GM18526 (cell line): ENCODE data around the gene SOX4.
A peak's percentile ranks its signal among the peaks of the same experiment; 100 is the strongest.

Source experiments
- POLR2A ChIP-seq: IDR thresholded peaks from 3 replicates; pipeline ENCODE4 v1.6.1; 2011; ENCODE audit not compliant: insufficient read length; ENCODE audit errors: extremely low read depth

Gene SOX4

DNA sequence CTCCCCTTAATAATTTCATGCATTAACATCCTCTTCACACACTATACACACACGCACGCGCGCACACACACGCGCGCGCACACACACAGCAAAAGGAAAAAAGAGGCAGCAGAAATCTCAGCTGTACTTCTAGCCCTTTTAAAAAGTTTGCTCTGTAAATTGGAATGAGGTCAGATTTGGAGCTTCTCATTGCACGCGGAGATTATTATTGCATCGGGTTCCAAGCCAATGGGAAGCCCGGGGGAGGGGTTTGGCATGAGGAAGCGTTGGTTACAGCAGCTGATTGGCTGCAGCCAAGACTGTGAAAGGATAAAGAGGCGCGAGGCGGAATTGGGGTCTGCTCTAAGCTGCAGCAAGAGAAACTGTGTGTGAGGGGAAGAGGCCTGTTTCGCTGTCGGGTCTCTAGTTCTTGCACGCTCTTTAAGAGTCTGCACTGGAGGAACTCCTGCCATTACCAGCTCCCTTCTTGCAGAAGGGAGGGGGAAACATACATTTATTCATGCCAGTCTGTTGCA lies at the start of gene SOX4:
Gene SOX4 (plus strand): TSS at position 340 of the 515 bp plus-strand sequence. CDS start 784 bp downstream, outside the sequence.
- peak; percentile 98 for TF ChIP-seq POLR2A

- no peak for TF ChIP-seq POLR2A
Observed at GRCh38 chr6:21554286-21554685, 39.3 kb upstream of the SOX4 start.

GRCh38 chr6:21555197-21555596 lies 38.4 kb upstream of the SOX4 start:
- TF ChIP-seq POLR2A = no peak

DNA sequence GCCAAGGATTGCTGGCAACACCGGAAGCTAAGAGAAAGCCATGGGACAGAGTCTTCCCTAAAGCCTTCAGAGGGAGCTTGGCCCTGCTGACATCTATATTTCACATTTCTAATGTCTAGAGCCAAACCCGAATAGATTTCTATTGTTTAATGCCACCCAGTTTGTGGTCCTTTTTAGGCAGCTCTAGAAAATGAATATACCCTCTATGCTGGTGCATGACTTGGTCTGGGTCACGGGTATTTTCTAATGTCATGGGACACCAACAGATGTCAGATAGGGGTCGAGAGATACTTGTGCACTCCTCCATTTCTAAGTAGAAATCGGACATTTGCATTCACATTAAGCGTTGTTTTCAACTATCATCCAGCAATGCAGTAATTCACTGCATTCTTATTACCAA lies 37.0 kb upstream of the SOX4 start:
- no peak for TF ChIP-seq POLR2A

DNA sequence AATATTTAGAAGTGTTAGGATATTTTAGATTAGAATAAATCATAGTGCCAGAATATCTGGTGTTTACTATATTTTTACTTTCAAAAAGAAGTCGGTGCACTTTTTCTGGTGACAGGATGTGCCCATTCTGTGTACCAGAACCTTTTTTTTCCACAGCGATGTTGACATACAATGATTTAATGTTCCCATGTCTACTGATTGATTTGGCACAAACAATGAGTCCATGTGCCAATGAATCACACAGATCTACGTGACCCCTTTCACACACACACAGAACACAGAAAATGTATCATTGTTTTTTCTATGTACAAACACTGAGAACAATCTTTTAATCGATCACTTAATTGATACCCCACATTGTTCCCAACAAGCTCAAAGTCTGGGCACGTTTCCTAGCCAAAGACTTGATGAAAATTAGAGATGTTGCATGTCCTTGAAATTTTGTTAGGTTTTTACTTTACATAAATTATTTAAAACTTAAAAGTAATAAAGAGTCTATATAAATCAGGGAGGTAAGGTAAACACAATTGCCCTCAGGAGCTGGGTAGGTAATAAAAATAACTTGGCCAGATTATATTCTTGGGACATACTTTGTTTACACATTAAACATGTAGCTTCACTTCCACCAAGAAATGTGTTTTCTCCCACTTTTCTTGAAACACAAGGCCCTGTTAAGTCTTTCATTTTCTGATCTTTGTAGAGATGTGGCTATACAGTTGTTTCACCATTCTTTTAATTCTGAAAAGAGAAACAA lies 36.4 kb upstream of the SOX4 start:
- no peak for TF ChIP-seq POLR2A

DNA sequence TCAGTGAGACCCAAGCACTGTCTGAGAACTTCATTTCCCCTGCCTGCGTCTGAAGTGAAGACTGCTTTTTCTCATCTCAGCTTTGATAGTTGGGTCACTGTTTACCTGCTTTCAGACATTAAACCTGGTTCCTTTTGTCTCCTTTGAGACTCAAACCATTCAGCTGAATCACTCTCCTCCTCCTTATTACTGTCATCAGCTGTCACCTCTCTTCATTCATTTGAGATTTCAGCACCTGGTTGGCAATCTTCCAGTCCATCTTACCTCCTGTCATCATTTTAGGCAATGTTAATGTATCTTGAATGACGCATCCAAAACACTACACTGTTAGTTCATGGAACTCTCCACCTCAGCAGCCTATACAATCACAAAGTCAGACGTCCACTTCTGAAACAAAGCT lies 34.3 kb upstream of the SOX4 start:
- no peak for TF ChIP-seq POLR2A

DNA sequence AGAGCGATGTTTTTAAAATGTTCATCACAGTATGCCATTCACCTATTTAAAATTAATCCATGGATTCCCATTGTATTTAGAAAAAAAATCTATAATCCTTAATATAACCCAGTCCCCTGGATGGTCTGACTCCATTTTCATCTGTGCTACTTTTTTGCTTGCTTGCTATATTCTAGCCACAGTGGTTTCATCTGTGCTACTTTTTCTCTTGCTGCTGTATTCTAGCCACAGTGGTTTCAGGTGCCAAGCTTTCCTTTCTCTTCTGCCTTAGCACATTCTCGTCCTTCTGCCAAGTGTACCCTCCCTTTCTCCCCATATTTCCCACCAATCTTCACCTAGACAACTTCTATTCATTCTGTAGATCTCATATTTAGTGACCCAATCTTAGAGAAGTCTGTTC lies 33.3 kb upstream of the SOX4 start:
- TF ChIP-seq POLR2A = no peak

DNA sequence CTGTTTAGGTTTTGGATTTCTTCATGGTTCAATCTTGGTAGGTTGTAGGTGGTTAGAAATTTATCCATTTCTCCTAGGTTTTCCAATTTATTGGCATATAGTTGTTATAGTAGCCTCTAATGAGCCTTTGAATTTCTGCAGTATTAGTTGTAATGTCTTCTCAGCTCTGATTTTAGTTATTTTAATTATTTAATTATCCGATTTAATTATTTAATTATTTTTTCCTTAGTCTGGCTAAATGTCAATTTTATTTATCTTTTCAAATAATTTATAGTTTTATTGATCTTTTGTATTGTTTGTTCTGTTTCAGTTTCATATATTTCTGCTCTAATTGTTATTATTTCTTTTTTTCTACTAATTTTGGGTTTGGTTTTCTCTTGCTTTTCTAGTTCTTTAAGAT lies 28.1 kb upstream of the SOX4 start:
- TF ChIP-seq POLR2A = no peak

- TF ChIP-seq POLR2A = no peak
Observed at GRCh38 chr6:21578523-21578922, 15.0 kb upstream of the SOX4 start.

DNA sequence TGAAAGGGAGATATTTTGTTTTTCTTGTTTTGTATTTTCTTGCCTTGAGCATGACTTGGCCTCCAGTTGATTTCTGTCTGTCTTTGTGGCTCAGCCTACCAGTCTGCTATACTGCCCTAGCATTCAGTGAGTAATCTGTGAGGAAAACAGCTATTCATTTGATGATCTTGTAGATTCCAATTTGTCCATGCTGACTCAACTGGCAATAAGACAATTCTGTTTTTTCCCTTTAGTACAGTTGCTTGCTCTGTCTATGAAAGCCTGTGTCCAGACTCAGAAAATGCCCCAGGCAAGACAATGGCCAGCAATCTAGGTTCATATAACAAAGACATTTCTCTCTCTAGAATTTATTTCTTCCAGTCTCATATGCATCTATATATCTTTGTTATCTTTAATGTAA lies 10.9 kb upstream of the SOX4 start:
- TF ChIP-seq POLR2A = no peak

- TF ChIP-seq POLR2A = no peak
Observed at GRCh38 chr6:21586300-21586699, 7.3 kb upstream of the SOX4 start.

GRCh38 chr6:21586740-21587178 lies 6.8 kb upstream of the SOX4 start:
- no peak for TF ChIP-seq POLR2A

DNA sequence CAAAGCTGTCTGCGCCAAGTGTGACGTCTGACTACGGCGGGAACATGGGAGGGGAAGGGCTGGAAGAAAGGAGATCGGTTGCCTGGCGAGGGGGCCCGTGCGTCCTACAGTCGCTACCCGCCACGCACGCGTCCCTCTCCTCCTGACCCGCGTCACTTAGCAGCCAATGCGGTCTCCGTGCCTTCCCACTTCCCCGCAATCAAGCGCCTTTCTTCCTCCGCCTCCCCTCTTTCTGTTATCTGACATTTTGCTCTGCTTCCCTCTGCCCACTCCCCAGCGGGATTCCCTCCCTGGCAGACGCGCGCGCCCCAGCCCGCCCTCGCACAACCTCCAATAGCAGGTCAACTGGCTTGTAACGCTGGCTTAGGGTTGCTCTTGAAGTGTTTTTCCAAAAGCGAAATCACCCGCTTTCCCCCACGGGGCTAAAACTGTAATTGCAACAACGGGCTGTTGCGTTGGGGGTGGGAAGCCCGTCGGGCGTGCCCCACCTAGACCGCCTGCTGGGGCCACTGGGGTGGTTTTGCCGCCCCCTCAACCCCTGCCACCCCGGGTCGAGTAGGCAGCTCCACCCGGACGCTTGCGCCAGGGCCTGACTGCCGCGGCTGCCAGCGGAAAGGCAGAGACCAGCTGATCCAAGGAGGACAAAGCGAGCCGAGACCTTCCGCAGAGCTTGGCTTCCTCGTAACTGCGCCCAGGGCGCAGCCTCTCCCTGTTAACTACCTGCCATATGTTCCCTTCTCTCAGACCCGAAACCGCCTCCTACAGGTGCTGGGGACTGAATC lies 6.2 kb upstream of the SOX4 start:
- peak; percentile 15 for TF ChIP-seq POLR2A

DNA sequence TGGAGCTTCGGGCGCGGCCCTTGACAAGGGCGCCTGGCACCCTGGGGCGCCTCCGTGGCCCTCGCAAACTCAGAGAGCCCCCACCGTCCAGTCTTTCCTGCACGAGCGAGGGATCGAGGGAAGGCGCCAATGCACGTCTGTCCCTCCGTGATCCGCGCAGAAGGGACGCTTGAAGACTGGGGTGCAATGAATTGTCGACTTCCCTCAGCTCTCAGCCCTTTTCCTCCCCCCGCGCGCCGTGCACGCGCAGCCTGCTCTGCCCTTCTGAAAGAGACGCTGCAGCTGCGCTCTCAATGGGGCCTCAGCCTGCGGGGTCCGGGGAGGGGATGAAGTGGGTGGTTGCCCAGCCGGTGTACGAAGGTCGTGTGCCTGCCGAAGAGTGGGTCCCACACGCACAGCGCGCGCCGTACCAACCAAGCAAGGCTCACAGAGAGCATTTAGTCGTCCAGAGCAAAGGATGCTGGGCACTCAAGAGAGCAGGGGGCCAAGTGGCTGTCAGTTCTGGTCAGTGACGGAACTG lies 5.5 kb upstream of the SOX4 start:
- TF ChIP-seq POLR2A = no peak

DNA sequence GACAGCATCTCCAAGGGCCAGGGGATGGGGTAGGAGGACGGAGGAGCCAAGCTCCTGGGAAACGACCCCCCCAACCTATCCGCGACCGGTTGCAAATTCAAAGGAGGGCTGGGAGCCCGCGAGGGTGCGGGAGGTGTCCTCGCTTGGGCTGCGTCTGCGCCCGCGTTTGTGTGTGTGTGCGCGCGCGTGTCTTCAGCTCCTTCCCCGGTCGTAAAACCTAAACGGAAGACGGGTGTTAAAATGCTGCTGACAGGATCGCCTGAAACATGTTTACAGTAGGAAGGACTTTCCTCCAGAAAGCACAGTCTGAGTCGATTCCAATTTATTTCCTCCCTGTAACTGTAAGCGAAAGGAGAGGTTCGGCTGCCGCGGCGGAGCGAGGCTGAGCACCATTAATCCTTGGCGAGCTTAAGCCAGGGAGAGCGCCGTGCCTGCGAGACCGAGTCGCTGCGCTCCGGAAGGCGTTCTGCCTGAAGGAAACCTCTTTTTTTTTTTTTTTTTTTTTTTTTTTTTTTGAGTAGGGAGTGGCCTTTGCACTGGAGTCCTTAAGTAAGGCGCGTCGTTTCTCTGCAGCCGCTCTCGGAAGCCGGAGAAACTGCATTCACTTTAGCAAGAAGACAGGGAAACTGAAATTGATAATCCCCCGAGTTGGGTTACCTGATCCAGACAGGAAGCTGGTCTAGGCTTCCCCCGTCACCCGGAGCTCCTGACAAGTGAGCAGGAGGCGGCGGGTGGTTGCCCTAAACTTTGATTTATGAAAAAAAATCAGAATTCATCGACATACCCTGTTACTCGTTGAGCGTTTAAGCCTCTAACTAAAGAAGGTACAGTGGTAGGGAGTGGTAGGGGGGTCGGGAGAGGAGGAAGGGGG lies 4.8 kb upstream of the SOX4 start:
- TF ChIP-seq POLR2A = peak; percentile 55
